GM08714 (cell line): Measurements from ENCODE around the gene STN1.
A peak's percentile ranks its signal among the peaks of the same experiment; 100 is the strongest.

Experiments used
- H3K4me3 ChIP-seq: fragments of 200-500 bp; sonication (Bioruptor generic); 2 replicates; pipeline ENCODE4 v1.5.1; 2014; ENCODE audit warnings: mild to moderate bottlenecking, low read length, inconsistent platforms
- ZNF274 ChIP-seq: IDR thresholded peaks from 2 replicates; pipeline ENCODE4 v1.6.1; 2012; ENCODE audit warnings: mild to moderate bottlenecking, low read depth, low read length

Gene STN1

GRCh38 chr10:103874730-103875129, 43.3 kb downstream of the STN1 start:
- TF ChIP-seq ZNF274: no peak
- no peak overlapping the region for H3K4me3 ChIP-seq

DNA sequence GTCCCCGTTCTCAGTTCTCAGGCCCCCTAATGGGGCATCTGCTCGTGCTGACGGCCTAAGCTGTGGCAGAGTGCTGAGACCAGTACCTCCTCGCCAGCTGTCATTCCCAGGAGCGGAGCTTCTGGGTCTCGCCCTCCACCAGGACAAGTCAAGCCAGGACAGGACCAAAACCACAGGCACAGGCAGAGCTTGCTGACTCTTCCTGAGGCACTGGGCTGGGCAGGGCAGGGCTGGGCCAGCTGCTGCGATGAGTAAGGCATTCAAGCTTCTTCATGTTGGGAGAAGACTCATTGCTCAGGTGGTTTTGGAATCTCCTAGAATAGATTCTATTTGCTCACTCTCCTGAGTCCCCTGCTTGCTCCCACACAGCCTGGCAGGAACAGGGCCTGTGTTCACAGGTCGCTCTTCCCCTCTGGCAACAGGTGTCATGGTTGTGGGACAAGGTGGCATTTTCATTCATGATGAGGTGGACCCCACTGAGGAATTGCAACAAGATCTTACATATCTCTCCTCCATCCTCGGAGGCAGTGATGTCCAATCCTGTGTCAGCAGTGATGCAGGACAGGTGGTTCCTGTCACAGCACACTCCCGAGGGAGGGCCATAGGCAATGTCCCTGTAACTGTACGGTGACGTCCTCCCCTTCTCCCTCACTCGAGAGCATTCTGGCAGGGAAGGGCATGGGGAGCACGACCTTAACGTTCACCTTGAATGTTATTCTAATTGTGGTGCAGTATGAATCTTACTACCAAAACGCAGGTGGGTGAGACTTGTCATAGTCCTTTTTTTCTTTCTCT, 45.6 kb downstream of the STN1 start:
- TF ChIP-seq ZNF274: no peak
- H3K4me3 ChIP-seq: no peak overlapping the region

DNA sequence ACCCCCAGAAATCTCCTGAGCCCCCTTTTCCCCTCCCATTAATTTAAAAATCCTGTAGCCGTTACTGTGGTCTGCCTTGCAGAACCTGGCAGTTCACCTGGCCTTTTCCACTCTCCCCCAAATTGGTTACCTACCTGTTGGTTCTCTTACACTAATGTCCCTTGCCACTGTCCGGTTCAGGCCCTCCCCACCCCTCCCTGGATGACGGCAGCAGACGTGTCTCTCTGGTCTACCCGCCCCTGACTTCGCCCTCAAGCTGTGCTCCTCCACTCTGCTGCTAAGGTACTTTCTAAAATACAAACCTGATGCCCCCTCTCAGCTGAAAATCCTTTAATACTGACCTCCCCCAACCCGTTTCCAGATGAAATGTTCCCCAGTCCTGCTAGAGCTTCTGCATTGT, 47.0 kb downstream of the STN1 start:
- TF ChIP-seq ZNF274: no peak

GRCh38 chr10:103870516-103870915, 47.5 kb downstream of the STN1 start:
- TF ChIP-seq ZNF274: no peak
- no peak overlapping the region for H3K4me3 ChIP-seq

More for the DNA sequence above, 47.0 kb downstream of the STN1 start:
- no peak overlapping the region for H3K4me3 ChIP-seq

- no peak overlapping the region for H3K4me3 ChIP-seq
- TF ChIP-seq ZNF274: no peak
These were observed 48.6 kb downstream of the STN1 start for GRCh38 chr10:103869336-103869735.

DNA sequence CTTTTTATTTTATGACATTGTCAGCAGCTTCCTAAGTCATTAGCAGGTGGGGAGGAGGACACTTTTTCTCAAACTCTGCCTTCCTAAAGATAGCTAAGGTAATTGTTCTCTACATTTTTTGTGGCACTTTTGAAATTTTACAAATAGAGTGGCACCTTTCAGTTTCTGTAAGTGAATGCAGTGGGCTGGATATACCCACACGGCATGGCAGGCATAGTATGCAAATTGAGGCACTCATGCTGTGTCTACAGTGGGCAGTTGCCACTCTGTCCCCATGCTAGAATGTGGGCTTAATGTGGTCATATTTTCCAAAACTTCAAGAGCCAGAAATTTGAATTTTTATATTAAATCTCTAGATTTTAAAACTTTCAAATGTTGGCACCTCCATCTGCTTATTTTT, 49.8 kb downstream of the STN1 start:
- no peak for TF ChIP-seq ZNF274
- no peak overlapping the region for H3K4me3 ChIP-seq

GRCh38 chr10:103861505-103861904, 56.5 kb downstream of the STN1 start:
- H3K4me3 ChIP-seq: no peak overlapping the region

DNA sequence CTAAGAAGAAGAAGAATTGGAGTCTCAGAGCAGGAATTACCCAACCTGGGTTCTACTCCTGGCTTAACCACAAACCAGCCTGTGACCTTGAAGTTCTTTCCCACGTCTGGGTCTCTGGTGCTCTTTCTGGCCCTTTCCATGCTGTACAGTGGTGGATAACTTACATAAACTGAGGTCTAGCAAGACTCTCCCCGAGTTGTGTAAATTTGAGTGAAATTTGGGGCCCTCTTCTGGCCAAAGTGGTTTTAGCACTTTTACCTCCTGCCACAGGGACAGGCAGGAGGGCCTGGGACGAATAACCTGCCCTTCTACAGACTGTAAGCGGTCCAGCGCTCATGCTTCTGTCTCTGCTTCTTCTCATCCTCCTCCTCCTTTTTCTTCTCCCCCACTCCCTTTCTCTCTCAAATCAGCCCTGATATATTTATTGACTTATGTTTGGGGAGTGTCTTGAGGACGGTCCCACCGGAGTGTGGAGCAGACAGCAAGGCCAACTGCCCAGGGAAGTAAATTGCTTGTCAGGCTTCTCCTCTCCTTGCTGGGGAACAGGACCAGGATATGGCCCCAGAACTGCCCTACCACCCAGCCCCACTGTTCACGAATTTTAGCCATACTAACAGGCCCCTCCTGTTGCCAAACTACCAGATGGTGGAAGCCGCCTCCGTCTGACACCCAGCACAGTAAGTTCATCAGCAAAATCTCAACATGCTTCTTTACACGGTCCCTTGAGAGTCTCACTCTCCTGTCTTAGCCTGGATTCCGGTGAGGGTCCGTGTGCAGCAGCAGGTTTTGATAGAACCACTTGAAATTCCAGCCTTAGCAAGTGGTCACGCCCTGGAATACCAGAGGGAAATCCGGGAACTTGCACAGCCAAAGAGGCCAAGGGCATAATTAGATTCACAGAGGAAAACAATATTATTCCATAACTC, 58.6 kb downstream of the STN1 start:
- no peak for TF ChIP-seq ZNF274

More at GRCh38 chr10:103861505-103861904, 56.5 kb downstream of the STN1 start:
- TF ChIP-seq ZNF274: no peak

DNA sequence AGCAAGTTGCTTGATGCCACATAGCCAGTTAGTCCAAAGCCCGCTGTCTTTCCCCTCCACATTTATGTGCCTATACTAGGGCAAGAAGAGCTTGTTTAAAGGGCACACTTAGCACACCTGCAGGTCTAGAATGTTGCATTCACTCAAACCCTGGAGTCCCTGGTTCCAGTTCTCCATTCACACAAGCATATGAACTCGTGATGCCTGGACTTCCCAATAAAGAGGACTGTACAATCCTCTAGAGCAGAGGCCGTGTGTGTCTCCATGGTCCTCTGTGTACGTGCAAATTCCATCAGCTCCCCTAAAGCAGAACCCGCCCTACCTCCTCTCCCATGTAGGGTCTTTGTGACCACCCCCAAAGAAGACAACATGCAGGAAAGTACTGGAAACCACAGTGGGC, 59.6 kb downstream of the STN1 start:
- H3K4me3 ChIP-seq: no peak overlapping the region
- no peak for TF ChIP-seq ZNF274

More for the DNA sequence above, 58.6 kb downstream of the STN1 start:
- H3K4me3 ChIP-seq: no peak overlapping the region

DNA sequence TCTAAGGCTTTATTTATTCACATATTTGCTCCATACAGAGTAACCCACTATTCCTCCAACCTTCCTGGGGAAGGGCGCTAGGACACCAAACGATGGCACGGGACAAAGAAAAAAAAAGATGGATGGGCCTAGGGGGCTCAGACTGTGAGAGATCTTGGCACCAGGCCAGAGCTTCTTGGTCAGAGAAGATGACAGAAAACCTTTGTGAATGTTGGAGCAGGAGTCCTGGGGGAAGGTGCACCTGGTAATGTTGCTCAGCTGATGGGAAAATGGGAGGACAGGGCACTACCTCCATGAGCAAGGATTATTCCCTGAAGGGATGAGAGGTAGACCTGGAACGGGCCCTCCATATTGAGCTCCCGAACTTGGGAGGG, 61.2 kb downstream of the STN1 start:
- H3K4me3 ChIP-seq: no peak overlapping the region
- TF ChIP-seq ZNF274: no peak

GRCh38 chr10:103855852-103856796, 61.9 kb downstream of the STN1 start:
- TF ChIP-seq ZNF274: no peak
- H3K4me3 ChIP-seq: no peak overlapping the region

DNA sequence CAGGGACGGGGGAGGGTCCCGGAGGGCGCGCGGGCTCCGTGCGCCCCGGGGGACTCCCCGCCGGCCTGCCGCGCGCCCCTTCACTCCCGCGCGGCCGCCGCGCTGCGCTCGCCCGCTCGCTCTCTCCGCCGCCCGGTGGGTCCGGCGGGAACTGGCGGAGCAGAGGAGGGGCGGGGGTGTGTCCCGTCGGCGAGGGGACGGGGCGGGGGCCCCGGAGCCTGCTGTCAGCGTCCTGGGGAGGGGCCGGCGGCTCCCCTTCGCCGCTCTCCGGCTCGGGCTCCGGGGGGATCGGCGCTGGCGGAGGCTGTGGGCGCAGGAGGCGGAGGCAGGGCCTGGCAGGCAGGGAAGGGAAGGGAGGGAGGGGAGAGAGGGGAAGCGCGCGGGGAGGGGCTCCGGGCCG, 62.6 kb downstream of the STN1 start, which contains the start of gene SH3PXD2A:
TSS of gene SH3PXD2A (minus strand) at position 153 of the 400 bp plus-strand sequence. CDS start 310 bp downstream, outside the sequence.
- H3K4me3 ChIP-seq: peak within 1 kb of the TSS; percentile 32
- no peak for TF ChIP-seq ZNF274

GRCh38 chr10:103854686-103855391, 63.1 kb downstream of the STN1 start:
- TF ChIP-seq ZNF274: no peak
- peak overlapping the region; percentile 32 for H3K4me3 ChIP-seq
